ENCODE results near the gene N4BP3. TPM values are rescaled to one million over a fixed set of nuclear protein-coding genes. Genes with fewer than 3 reads are reported as not detected.

The N4BP3 gene
- total and polyA plus RNA-seq, 2 experiments from 2014 or later = 9.8 to 58.2 TPM

DNA sequence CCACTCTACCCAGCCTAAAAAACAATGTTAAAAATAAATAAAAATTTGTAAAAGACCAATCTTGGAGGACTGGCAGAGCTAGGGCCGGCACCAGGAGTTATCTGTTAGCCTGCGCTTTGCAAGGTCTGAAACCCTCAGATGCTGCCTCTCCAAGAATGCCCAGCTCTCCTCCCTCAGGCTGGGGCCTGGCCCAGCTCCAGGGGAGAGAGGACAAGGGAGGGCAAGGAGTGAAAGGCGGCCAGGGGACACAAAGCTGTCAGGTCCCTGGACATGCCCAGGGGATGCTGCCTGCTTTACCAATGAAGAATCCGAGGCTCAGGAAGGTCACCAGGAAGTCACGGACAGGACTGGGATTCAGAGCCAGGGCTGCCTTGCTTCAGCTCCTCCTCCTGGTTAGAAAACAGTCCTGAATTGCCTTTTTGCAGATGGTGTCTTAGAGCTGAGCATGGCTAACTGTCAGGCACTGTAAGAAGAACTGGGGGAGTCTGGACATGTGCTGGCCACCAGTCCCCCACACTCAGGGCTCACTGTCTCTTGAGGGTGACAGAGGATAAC, 5.5 kb upstream of the N4BP3 start:
- no peak overlapping the region for H3K4me3 ChIP-seq
- H3K4me2 ChIP-seq = no peak overlapping the region
- Mint-ChIP-seq H3K27me3 (ENCODE audit: insufficient read depth, low read depth, poor library complexity) (peaks cover 15% of the 10 kb centered on the region), H3K4me3 (no peak overlapping the region), H3K9me3 (peaks cover 10% of the 10 kb centered on the region), H3K27ac (no peak overlapping the region; the same call in 1 of the 2 replicates), H3K4me1 (peaks cover 16% of the 10 kb centered on the region), H3K36me3 (ENCODE audit: low read depth) (peaks cover 3% of the 10 kb centered on the region; the same call in 2 of the 3 replicates)
- ATAC-seq (peak; percentile 65), DNase-seq (ENCODE audit: low spot score) (peak; percentile 50)
- H3K27me3 ChIP-seq (ENCODE audit: insufficient read depth) = no peaks in the 10 kb centered on the region
- H2AFZ ChIP-seq = peak overlapping the region; percentile 92
- no peaks in the 10 kb centered on the region for H4K20me1 ChIP-seq (replicated peaks; ENCODE audit: insufficient read depth)
- peaks cover 9% of the 10 kb centered on the region for H3K79me2 ChIP-seq (replicated peaks; ENCODE audit: insufficient read depth)
- no peaks in the 10 kb centered on the region for H3K36me3 ChIP-seq (ENCODE audit: insufficient read depth)
- peaks cover 12% of the 10 kb centered on the region; the same call in 1 of the 2 replicates for H3K4me1 ChIP-seq (ENCODE audit: insufficient read depth)
- TF ChIP-seq NANOG (IDR thresholded peaks at IDR 0.05; ENCODE audit: borderline replicate concordance) = no peak
- peak in 1 of 2 experiments; percentile 9; a peak in 1 of 4 replicates for TF ChIP-seq CTCF (conservative IDR thresholded peaks at IDR 0.05; ENCODE audit: low read depth in 2 of 2)
- no peak for TF ChIP-seq EZH2phosphoT487 (IDR thresholded peaks at IDR 0.05; ENCODE audit: unreplicated experiment)
- peaks cover 7% of the 10 kb centered on the region for H3F3A ChIP-seq (replicated peaks; ENCODE audit: low read depth)
- no peaks in the 10 kb centered on the region for H3K9me2 ChIP-seq (ENCODE audit: insufficient read depth)
- no peak overlapping the region for H3K27ac ChIP-seq (ENCODE audit: low read depth)

- no peak overlapping the region for H3K4me3 ChIP-seq
- no peaks in the 10 kb centered on the region for H3K36me3 ChIP-seq (ENCODE audit: insufficient read depth)
- peaks cover 12% of the 10 kb centered on the region; the same call in 1 of the 2 replicates for H3K4me1 ChIP-seq (ENCODE audit: insufficient read depth)
- H3K27ac ChIP-seq (ENCODE audit: low read depth) = no peak overlapping the region
- DNase-seq (ENCODE audit: low spot score) (no peak), ATAC-seq (no peak)
- no peak overlapping the region for H3K4me2 ChIP-seq
- peaks cover 11% of the 10 kb centered on the region for H3K79me2 ChIP-seq (replicated peaks; ENCODE audit: insufficient read depth)
- H2AFZ ChIP-seq = peak overlapping the region; percentile 92
- peaks cover 18% of the 10 kb centered on the region for H3K4me1 Mint-ChIP-seq
- H3K27me3 Mint-ChIP-seq (ENCODE audit: insufficient read depth, low read depth, poor library complexity) = peaks cover 12% of the 10 kb centered on the region
- no peak overlapping the region; the same call in 1 of the 2 replicates for H3K27ac Mint-ChIP-seq
- H3F3A ChIP-seq (replicated peaks; ENCODE audit: low read depth) = peaks cover 7% of the 10 kb centered on the region
- H3K36me3 Mint-ChIP-seq (ENCODE audit: low read depth) = peaks cover 5% of the 10 kb centered on the region; the same call in 2 of the 3 replicates
- no peak overlapping the region for H3K4me3 Mint-ChIP-seq
- H3K9me2 ChIP-seq (ENCODE audit: insufficient read depth) = no peaks in the 10 kb centered on the region
- peaks cover 12% of the 10 kb centered on the region for H3K9me3 Mint-ChIP-seq
- no peaks in the 10 kb centered on the region for H4K20me1 ChIP-seq (replicated peaks; ENCODE audit: insufficient read depth)
- H3K27me3 ChIP-seq (ENCODE audit: insufficient read depth) = no peaks in the 10 kb centered on the region
- TF ChIP-seq CTCF (conservative IDR thresholded peaks at IDR 0.05; ENCODE audit: low read depth in 2 of 2) = no peak
- no peak for TF ChIP-seq EZH2 (IDR thresholded peaks at IDR 0.05; ENCODE audit: low read depth, unreplicated experiment)
- no peak for TF ChIP-seq POLR2AphosphoS5 (IDR thresholded peaks at IDR 0.05; ENCODE audit: low read depth)
- TF ChIP-seq, protein P1, sequence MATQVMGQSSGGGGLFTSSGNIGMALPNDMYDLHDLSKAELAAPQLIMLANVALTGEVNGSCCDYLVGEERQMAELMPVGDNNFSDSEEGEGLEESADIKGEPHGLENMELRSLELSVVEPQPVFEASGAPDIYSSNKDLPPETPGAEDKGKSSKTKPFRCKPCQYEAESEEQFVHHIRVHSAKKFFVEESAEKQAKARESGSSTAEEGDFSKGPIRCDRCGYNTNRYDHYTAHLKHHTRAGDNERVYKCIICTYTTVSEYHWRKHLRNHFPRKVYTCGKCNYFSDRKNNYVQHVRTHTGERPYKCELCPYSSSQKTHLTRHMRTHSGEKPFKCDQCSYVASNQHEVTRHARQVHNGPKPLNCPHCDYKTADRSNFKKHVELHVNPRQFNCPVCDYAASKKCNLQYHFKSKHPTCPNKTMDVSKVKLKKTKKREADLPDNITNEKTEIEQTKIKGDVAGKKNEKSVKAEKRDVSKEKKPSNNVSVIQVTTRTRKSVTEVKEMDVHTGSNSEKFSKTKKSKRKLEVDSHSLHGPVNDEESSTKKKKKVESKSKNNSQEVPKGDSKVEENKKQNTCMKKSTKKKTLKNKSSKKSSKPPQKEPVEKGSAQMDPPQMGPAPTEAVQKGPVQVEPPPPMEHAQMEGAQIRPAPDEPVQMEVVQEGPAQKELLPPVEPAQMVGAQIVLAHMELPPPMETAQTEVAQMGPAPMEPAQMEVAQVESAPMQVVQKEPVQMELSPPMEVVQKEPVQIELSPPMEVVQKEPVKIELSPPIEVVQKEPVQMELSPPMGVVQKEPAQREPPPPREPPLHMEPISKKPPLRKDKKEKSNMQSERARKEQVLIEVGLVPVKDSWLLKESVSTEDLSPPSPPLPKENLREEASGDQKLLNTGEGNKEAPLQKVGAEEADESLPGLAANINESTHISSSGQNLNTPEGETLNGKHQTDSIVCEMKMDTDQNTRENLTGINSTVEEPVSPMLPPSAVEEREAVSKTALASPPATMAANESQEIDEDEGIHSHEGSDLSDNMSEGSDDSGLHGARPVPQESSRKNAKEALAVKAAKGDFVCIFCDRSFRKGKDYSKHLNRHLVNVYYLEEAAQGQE (IDR thresholded peaks at IDR 0.05; ENCODE audit: unreplicated experiment) = no peak
- TF ChIP-seq, protein P2, sequence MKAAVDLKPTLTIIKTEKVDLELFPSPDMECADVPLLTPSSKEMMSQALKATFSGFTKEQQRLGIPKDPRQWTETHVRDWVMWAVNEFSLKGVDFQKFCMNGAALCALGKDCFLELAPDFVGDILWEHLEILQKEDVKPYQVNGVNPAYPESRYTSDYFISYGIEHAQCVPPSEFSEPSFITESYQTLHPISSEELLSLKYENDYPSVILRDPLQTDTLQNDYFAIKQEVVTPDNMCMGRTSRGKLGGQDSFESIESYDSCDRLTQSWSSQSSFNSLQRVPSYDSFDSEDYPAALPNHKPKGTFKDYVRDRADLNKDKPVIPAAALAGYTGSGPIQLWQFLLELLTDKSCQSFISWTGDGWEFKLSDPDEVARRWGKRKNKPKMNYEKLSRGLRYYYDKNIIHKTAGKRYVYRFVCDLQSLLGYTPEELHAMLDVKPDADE (IDR thresholded peaks at IDR 0.05) = no peak
- TF ChIP-seq EZH2phosphoT487 (IDR thresholded peaks at IDR 0.05; ENCODE audit: unreplicated experiment) = no peak
- TF ChIP-seq NANOG (IDR thresholded peaks at IDR 0.05; ENCODE audit: borderline replicate concordance) = no peak
Observed at GRCh38 chr5:178108446-178108845, 4.9 kb upstream of the N4BP3 start.
